T-helper 2 cell treated with Interferon-gamma antibody and Interleukin-4, amounts not matched to agents 100 ng/mL and 5 ng/mL, for 36 hours (primary cell): Measurements from ENCODE around the gene CSTPP1. TPM values are rescaled to one million over a fixed set of nuclear protein-coding genes. Genes with fewer than 3 reads are reported as not detected.
"Not testable (repeated sequence)": the region's sequence is repeated elsewhere in the genome, so short reads cannot be mapped to it uniquely, and the experiment has no call there.

ENCODE experiments used
- intact Hi-C: fragments of 100-400 bp; cut with micrococcal nuclease; formaldehyde crosslinking; loops from one replicate; pipeline ENCODE4 v1.15.1; 2023
- total RNA-seq: library from RNA; stranded (reverse); gene quantifications from 2 replicates; pipeline ENCODE4 v1.2.3, GENCODE V29; 2022

Gene CSTPP1
- total RNA-seq, 1 donor from 2014 or later, result 17.4 TPM

GRCh38 chr11:47201015-47201414 is 264.5 kb downstream of the CSTPP1 start:
- intact Hi-C loops, result no loop called here

GRCh38 chr11:47202576-47202975 is 266.0 kb downstream of the CSTPP1 start:
- intact Hi-C loops, result no loop called here

GRCh38 chr11:47204637-47204989 is 268.1 kb downstream of the CSTPP1 start:
- intact Hi-C loops, result no loop called here

DNA sequence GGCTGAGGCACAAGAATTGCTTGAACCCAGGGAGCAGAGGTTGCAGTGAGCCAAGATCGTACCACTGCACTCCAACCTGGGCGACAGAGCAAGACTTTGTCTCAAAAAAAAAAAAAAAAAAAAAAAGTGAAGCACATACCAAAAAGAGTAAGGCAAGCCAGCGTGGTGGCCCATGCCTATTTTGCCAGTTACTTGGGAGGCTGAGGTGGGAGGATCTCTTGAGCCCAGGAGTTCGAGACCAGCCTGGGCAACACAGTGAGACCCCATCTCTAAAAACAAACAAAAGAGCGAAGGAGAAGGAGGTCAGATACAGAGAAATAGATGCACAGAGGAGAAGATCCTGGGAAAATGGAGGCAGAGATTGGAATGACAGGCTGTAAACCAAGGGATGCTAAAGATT is 270.0 kb downstream of the CSTPP1 start:
- intact Hi-C loops, result not testable (repeated sequence)

GRCh38 chr11:47207459-47207858 is 270.9 kb downstream of the CSTPP1 start:
- intact Hi-C loops, result no loop called here

DNA sequence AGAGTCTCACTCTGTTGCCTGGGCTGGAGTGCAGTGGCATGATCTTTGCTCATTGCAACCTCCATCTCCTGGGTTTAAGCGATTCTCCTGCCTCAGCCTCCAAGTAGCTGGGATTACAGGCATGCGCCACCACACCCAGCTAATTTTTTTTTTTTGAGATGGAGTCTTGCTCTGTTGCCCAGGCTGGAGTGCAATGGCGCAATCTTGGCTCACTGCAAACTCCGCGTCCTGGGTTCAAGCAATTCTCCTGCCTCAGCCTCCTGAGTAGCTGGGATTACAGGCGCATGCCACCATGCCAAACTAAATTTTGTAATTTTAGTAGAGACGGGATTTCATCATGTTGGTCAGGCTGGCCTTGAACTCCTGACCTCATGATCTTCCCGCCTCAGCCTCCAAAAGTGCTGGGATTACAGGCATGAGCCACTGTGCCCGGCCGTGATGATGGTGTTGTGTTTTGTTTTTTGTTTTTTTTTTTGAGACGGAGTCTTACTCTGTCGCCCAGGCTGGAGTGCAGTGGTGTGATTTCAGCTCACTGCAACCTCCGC is 271.5 kb downstream of the CSTPP1 start:
- intact Hi-C loops, result not testable (repeated sequence)

GRCh38 chr11:47208628-47209027 is 272.1 kb downstream of the CSTPP1 start:
- intact Hi-C loops, result no loop called here

Other genes with a start within 250 kb of the CSTPP1 start
- 77.0 and 87.5 TPM in 2 replicates for gene ARHGAP1, start 236.1 kb upstream of the CSTPP1 start, total RNA-seq
- 12.3 and 15.8 TPM in 2 replicates for gene ZNF408, start 235.7 kb upstream of the CSTPP1 start, total RNA-seq
- gene F2, start 217.5 kb upstream of the CSTPP1 start, total RNA-seq, result 0.20 TPM in 1 of 2 replicates, not detected in the other
- 135 and 137 TPM in 2 replicates for gene CKAP5, start 90.5 kb upstream of the CSTPP1 start, total RNA-seq
- 0.25 TPM in 1 of 2 replicates, not detected in the other for gene LRP4, start 18.2 kb upstream of the CSTPP1 start, total RNA-seq
- 97.0 and 97.9 TPM in 2 replicates for gene ARFGAP2, start 240.1 kb downstream of the CSTPP1 start, total RNA-seq
- 5.7 and 5.9 TPM in 2 replicates for gene PACSIN3, start 249.7 kb downstream of the CSTPP1 start, total RNA-seq